ENCODE measurements around the gene MRPS18A. TPM values are rescaled to one million over a fixed set of nuclear protein-coding genes. Genes with fewer than 3 reads are reported as not detected.

MRPS18A gene
- total and polyA plus RNA-seq, 2 of the 13 experiments (the other 11 are each of a cell fraction or from before 2014, with no cell fraction given) = 87.8 to 89.1 TPM

DNA sequence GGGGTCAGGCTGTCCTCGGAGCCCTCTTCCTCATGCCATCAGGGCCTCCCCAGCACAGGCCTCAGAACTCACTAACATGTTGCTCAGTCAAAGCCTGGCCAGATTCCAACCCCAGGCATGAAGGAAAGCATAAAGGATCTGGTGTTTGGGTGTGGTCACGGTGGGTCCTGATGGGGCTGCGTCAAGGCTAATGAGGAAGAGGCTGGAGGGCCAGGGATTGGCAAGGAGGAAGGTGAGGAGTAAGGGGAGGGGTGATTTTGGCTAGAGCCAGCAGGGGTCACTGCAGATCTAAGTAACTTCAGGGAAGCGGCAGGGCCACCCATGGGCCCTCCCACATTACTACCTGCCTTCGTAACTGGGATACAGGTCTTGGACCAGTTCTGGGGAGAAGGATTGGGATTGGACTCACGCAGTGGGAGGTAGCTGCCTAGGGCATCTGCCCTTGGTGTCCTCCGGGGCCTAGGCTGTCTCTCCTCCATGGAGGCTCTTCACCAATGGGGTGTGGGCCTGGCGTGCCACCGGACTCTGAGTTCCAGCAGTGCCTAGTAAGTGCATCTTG, 36.2 kb upstream of the MRPS18A start (continued):
- TF ChIP-seq NPAS2 (CRISPR knock-in tag; IDR thresholded peaks at IDR 0.05; ENCODE audit: borderline replicate concordance) (no peak), NKX3-1 (CRISPR knock-in tag; IDR thresholded peaks at IDR 0.05) (no peak), ZNF326 (CRISPR knock-in tag; IDR thresholded peaks at IDR 0.05; ENCODE audit: borderline replicate concordance) (no peak), PRPF4 (IDR thresholded peaks at IDR 0.05; ENCODE audit: low read depth, low read length, poor library complexity, severe bottlenecking) (no peak), BHLHE40 (IDR thresholded peaks at IDR 0.05; ENCODE audit: low read length) (no peak), ZNF616 (CRISPR knock-in tag; IDR thresholded peaks at IDR 0.05; ENCODE audit: low read depth) (no peak), SAP130 (CRISPR knock-in tag; IDR thresholded peaks at IDR 0.05; ENCODE audit: low read depth) (peak; percentile 43), ZKSCAN8 (CRISPR knock-in tag; IDR thresholded peaks at IDR 0.05; ENCODE audit: borderline replicate concordance) (no peak), STAT5B (CRISPR knock-in tag; IDR thresholded peaks at IDR 0.05) (no peak), PHB2 (IDR thresholded peaks at IDR 0.05; ENCODE audit: partially characterized antibody) (no peak), ZNF317 (CRISPR knock-in tag; IDR thresholded peaks at IDR 0.05) (no peak), PLRG1 (conservative IDR thresholded peaks at IDR 0.05) (no peak), TFDP1 (CRISPR knock-in tag; IDR thresholded peaks at IDR 0.05; ENCODE audit: borderline replicate concordance) (no peak), SNAPC2 (CRISPR knock-in tag; IDR thresholded peaks at IDR 0.05) (no peak), RXRB (CRISPR knock-in tag; IDR thresholded peaks at IDR 0.05; ENCODE audit: borderline replicate concordance) (peak; percentile 59; the same call in 1 of the 2 replicates), MXI1 (IDR thresholded peaks at IDR 0.05; ENCODE audit: borderline replicate concordance, low read depth, low read length) (peak; percentile 21; the same call in 1 of the 3 replicates), ZNF253 (CRISPR knock-in tag; IDR thresholded peaks at IDR 0.05; ENCODE audit: borderline replicate concordance) (no peak), RNF219 (CRISPR knock-in tag; IDR thresholded peaks at IDR 0.05) (no peak), NONO (IDR thresholded peaks at IDR 0.05) (no peak), NONO (CRISPR knock-in tag; conservative IDR thresholded peaks at IDR 0.05) (no peak), CC2D1A (CRISPR knock-in tag; IDR thresholded peaks at IDR 0.05) (no peak)
- TF ChIP-seq, protein P1, sequence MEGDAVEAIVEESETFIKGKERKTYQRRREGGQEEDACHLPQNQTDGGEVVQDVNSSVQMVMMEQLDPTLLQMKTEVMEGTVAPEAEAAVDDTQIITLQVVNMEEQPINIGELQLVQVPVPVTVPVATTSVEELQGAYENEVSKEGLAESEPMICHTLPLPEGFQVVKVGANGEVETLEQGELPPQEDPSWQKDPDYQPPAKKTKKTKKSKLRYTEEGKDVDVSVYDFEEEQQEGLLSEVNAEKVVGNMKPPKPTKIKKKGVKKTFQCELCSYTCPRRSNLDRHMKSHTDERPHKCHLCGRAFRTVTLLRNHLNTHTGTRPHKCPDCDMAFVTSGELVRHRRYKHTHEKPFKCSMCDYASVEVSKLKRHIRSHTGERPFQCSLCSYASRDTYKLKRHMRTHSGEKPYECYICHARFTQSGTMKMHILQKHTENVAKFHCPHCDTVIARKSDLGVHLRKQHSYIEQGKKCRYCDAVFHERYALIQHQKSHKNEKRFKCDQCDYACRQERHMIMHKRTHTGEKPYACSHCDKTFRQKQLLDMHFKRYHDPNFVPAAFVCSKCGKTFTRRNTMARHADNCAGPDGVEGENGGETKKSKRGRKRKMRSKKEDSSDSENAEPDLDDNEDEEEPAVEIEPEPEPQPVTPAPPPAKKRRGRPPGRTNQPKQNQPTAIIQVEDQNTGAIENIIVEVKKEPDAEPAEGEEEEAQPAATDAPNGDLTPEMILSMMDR (CRISPR knock-in tag; IDR thresholded peaks at IDR 0.05) = peak; percentile 98
- TF ChIP-seq, protein P2, sequence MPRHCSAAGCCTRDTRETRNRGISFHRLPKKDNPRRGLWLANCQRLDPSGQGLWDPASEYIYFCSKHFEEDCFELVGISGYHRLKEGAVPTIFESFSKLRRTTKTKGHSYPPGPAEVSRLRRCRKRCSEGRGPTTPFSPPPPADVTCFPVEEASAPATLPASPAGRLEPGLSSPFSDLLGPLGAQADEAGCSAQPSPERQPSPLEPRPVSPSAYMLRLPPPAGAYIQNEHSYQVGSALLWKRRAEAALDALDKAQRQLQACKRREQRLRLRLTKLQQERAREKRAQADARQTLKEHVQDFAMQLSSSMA (CRISPR knock-in tag; IDR thresholded peaks at IDR 0.05) = no peak
- TF ChIP-seq, protein P3, sequence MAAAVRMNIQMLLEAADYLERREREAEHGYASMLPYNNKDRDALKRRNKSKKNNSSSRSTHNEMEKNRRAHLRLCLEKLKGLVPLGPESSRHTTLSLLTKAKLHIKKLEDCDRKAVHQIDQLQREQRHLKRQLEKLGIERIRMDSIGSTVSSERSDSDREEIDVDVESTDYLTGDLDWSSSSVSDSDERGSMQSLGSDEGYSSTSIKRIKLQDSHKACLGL (CRISPR knock-in tag; IDR thresholded peaks at IDR 0.05) = no peak
- TF ChIP-seq, protein P4, sequence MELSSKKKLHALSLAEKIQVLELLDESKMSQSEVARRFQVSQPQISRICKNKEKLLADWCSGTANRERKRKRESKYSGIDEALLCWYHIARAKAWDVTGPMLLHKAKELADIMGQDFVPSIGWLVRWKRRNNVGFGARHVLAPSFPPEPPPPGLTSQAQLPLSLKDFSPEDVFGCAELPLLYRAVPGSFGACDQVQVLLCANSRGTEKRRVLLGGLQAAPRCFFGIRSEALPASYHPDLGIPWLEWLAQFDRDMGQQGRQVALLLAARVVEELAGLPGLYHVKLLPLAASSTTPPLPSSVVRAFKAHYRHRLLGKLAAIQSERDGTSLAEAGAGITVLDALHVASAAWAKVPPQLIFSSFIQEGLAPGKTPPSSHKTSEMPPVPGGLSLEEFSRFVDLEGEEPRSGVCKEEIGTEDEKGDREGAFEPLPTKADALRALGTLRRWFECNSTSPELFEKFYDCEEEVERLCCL (CRISPR knock-in tag; IDR thresholded peaks at IDR 0.05; ENCODE audit: borderline replicate concordance) = no peak

Data from HepG2 (cell line).